ENCODE results near the gene MICB.

Gene MICB

DNA sequence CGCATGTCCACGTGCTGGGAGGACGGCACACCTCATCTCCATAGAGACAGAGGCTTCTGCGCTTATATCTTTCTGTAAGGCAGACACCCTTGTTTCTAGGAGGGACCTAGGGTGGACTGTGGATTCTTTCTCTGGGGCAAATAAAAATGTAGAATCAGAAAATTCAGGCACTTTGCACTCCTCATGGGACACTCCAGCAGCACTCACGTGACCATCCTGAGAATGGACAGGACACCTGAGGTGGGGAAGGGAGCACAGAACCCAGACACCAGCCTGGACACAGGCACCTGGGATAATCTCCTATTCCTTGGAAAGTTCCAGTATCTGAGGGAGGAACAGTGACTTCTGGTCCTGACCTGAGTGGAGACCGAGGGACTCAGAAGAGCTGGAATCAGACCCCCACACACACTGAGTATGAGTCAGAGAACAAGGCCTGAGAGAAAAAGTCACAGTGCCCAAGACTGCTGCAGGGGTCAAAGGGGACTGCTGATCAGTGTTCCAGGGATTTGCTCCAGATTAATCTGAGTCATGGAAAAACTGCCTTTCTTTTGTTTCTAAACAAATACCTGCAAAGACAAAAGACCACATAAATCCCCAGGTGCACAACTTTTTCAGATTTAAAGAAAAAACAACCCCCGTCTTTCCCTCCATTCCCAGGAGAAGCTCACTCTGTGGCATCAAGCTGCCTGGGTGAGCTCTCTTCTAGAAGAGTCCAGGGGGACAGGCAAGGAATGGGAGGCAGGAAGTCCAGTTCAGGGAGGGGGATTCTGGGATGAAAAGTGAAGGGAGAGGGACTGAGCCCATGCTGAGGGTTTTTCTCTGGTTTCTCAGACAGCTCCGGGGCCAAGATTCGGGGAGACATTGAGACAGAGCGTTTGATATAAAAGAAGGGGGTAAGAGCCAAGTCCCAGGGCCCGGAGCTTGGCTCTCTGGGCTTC lies 35.6 kb upstream of the MICB start:
- no peak for DNase-seq (ENCODE audit: low read depth)
- TF ChIP-seq, protein P1, sequence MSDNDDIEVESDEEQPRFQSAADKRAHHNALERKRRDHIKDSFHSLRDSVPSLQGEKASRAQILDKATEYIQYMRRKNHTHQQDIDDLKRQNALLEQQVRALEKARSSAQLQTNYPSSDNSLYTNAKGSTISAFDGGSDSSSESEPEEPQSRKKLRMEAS (IDR thresholded peaks at IDR 0.05; ENCODE audit: low read depth, low read length) = no peak
- no peak for TF ChIP-seq MYC (IDR thresholded peaks at IDR 0.05; ENCODE audit: low read depth, low read length)
- H3K4me3 ChIP-seq (ENCODE audit: low read depth, low read length) = no peak overlapping the region

DNA sequence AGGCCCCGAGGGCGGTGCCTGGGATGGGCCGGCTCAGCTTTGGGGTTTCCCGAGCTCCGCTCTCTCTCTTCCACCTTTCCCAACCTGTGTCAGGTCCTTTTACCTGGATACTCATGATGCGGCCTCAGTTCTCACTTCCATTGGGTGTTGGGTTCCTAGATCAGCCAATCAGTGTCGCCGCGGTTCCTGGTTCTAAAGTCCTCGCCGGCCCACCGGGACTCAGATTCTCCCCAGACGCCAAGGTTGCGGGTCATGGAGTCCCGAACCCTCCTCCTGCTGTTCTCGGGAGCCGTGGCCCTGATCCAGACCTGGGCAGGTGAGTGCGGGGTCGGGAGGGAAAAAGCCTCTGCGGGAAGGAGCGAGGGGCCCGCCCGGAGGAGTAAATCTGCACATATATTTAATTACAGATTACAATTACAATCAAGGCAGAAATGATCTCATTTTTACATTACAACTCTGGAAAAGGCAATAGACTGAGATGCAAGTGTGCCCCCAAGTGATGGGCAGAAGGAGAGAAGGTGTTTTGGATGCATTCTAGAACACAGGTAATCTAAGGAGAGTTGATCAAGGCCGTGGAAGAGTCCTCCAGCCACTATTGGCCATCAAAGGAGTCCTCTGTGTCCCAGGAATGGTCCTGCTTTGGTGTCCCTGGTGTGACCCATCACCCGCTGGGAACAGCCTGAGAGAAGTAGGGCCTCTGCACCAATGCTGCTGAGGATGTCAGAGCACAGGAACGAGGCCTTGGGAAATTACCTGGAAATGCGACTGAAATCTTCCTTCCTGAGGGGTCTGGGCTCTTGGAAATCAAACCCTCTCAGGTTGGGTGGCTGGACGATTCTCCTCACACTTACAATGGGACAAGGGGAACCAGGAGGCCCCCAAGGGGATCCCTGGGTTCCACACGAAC lies 34.7 kb upstream of the MICB start:
- no peak for TF ChIP-seq MYC (IDR thresholded peaks at IDR 0.05; ENCODE audit: low read depth, low read length)
- TF ChIP-seq, protein P2, sequence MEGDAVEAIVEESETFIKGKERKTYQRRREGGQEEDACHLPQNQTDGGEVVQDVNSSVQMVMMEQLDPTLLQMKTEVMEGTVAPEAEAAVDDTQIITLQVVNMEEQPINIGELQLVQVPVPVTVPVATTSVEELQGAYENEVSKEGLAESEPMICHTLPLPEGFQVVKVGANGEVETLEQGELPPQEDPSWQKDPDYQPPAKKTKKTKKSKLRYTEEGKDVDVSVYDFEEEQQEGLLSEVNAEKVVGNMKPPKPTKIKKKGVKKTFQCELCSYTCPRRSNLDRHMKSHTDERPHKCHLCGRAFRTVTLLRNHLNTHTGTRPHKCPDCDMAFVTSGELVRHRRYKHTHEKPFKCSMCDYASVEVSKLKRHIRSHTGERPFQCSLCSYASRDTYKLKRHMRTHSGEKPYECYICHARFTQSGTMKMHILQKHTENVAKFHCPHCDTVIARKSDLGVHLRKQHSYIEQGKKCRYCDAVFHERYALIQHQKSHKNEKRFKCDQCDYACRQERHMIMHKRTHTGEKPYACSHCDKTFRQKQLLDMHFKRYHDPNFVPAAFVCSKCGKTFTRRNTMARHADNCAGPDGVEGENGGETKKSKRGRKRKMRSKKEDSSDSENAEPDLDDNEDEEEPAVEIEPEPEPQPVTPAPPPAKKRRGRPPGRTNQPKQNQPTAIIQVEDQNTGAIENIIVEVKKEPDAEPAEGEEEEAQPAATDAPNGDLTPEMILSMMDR (IDR thresholded peaks at IDR 0.05; ENCODE audit: low read depth, low read length) = no peak
- H3K4me3 ChIP-seq (ENCODE audit: low read depth, low read length) = no peak overlapping the region
- DNase-seq (ENCODE audit: low read depth) = no peak

DNA sequence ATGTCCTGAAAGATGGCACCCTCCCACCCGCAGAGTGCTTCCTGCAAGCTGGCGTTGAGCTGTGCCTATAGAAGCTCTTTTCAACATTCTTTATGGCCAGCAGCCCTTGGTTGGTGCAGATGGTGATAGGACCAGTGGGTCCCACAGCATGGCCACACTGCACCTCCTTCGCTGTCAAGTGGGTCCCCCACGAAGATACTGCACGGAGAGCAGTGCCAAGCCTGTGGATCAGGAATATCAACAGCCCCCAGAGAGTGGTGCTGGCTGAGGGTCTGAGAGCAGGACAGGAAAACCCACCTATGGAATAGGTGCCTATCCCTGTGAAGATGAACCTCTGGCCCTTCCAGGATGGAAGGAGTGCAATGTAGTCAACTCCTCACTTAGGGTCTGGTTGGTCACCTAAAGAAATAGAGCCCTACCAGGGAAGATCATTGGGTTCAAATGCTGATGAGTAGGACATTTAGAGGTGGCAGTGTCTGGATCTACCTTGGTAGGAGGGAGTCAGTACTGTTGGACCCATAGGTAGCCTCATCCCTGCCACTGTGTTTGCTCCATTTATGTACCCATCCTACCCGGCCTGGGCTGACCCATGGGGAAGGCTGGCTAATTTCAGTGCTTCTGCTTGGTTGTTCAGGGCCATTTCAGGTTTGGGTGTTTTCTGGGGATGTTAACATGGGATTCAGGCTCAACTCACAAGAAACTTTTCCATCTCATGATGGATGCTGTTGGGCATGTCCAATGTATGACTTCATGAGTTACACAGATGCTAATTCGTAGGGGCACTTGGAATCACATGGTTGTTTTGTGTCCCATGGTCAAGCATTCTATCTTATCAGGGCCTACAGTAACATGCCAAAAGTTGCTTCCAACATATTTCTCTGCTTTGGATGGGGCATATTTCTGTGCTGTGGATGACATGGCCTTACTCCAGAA lies 33.4 kb upstream of the MICB start:
- H3K4me3 ChIP-seq (ENCODE audit: low read depth, low read length) = no peak overlapping the region
- no peak for DNase-seq (ENCODE audit: low read depth)
- TF ChIP-seq, protein P2 (IDR thresholded peaks at IDR 0.05; ENCODE audit: low read depth, low read length) = no peak
- TF ChIP-seq, protein P1 (IDR thresholded peaks at IDR 0.05; ENCODE audit: low read depth, low read length) = no peak
- no peak for TF ChIP-seq MYC (IDR thresholded peaks at IDR 0.05; ENCODE audit: low read depth, low read length)
- no peak for TF ChIP-seq POLR2A (IDR thresholded peaks at IDR 0.05; ENCODE audit: extremely low read depth, insufficient read length)

DNA sequence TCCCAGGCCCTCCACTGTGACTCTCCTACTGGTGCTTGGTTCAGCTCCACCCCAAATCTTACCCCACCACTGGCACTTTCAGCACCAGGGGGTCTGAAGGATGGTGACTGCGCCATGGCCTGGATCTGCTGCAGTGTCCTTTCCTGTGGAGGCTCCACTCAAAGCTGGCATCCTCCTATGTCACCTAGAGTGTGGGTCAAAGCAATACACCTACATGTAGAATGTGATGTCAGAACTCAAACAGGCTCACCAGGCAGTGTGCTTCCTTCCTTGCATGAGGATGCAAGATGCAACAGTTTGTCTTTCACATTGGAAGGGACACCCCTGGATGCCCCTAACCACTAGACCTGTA lies 32.8 kb upstream of the MICB start:
- no peak for DNase-seq (ENCODE audit: low read depth)
- TF ChIP-seq MYC (IDR thresholded peaks at IDR 0.05; ENCODE audit: low read depth, low read length) = no peak
- TF ChIP-seq, protein P1 (IDR thresholded peaks at IDR 0.05; ENCODE audit: low read depth, low read length) = no peak
- TF ChIP-seq, protein P2 (IDR thresholded peaks at IDR 0.05; ENCODE audit: low read depth, low read length) = no peak
- no peak for TF ChIP-seq POLR2A (IDR thresholded peaks at IDR 0.05; ENCODE audit: extremely low read depth, insufficient read length)
- no peak overlapping the region for H3K4me3 ChIP-seq (ENCODE audit: low read depth, low read length)

DNA sequence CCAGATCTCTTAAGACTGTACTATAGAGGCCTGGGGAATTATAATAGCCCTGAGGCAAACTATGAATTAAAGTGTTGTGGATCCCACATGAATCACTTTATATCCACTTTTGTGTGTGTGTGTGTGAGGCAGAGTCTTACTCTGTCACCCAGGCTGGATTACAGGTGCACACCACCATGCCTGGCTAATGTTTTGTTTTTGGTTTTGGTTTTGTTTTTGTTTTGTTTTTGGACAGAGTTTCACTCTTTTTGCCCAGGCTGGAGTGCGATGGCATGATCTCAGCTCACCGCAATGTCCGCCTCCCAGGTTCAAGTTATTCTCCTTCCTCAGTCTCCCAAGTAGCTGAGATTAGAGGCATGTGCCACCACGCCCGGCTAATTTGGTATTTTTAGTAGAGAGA lies 32.2 kb upstream of the MICB start:
- no peak for DNase-seq (ENCODE audit: low read depth)
- H3K4me3 ChIP-seq (ENCODE audit: low read depth, low read length) = no peak overlapping the region
- TF ChIP-seq, protein P2 (IDR thresholded peaks at IDR 0.05; ENCODE audit: low read depth, low read length) = no peak

DNA sequence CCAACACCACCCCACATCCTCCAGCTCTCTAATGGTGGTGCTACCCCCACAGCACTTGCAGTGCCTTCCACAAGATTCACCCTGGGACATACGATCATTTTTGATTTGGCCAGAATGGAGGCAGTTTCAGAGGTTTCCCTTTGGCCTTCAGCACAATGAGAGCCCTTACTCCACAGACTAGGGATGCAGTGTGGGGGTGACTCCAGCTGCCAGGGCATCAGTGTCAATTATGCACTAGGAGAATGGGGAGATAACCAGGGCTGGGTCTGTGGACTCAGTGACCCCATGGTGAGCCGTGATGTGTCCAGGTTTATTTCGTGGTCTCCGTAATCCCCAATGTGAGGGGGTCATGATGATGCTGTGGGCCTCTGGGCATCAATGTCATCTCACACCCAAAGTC lies 31.5 kb upstream of the MICB start:
- DNase-seq (ENCODE audit: low read depth) = no peak
- TF ChIP-seq POLR2A (IDR thresholded peaks at IDR 0.05; ENCODE audit: extremely low read depth, insufficient read length) (no peak), MYC (IDR thresholded peaks at IDR 0.05; ENCODE audit: low read depth, low read length) (no peak)
- TF ChIP-seq, protein P2 (IDR thresholded peaks at IDR 0.05; ENCODE audit: low read depth, low read length) = no peak
- TF ChIP-seq, protein P1 (IDR thresholded peaks at IDR 0.05; ENCODE audit: low read depth, low read length) = no peak
- H3K4me3 ChIP-seq (ENCODE audit: low read depth, low read length) = no peak overlapping the region

All from NB4 (cell line).